Mesodermal cell (in vitro differentiated cells): ENCODE measurements around the gene AGAP1.

Experiments
- H3K27ac ChIP-seq: 2 replicates; pipeline ENCODE4 v1.7.0; 2013; ENCODE audit warnings: mild to moderate bottlenecking, low read depth, low read length, moderate library complexity; ENCODE audit not compliant: severe bottlenecking
- H3K36me3 ChIP-seq: 2 replicates; pipeline ENCODE4 v1.7.1; 2013; ENCODE audit warnings: mild to moderate bottlenecking, low read length, moderate library complexity; ENCODE audit not compliant: control insufficient read depth, insufficient read depth
- H3K4me1 ChIP-seq: one replicate; pipeline ENCODE4 v1.7.1; 2013; ENCODE audit warnings: mild to moderate bottlenecking, low read length; ENCODE audit not compliant: insufficient read depth, control insufficient read depth, poor library complexity, severe bottlenecking
- H3K4me3 ChIP-seq: 2 replicates; pipeline ENCODE4 v1.7.0; 2013; ENCODE audit warnings: low read length, control low read depth, mild to moderate bottlenecking; ENCODE audit not compliant: insufficient read depth, poor library complexity, severe bottlenecking; ENCODE audit errors: extremely low read depth
- H3K9me3 ChIP-seq: 2 replicates; pipeline ENCODE4 v1.7.1; 2013; ENCODE audit warnings: mild to moderate bottlenecking, low read length, moderate library complexity; ENCODE audit not compliant: control insufficient read depth
- WGBS, 2 experiments: methylation state at CpG; one replicate each; pipeline ENCODE4 v1.1.5; 2013; ENCODE audit warnings: missing lambda C conversion rate in 2 of 2; ENCODE audit not compliant: insufficient coverage in 2 of 2; 5-methylcytosine and 5-hydroxymethylcytosine counted together

AGAP1 gene

DNA sequence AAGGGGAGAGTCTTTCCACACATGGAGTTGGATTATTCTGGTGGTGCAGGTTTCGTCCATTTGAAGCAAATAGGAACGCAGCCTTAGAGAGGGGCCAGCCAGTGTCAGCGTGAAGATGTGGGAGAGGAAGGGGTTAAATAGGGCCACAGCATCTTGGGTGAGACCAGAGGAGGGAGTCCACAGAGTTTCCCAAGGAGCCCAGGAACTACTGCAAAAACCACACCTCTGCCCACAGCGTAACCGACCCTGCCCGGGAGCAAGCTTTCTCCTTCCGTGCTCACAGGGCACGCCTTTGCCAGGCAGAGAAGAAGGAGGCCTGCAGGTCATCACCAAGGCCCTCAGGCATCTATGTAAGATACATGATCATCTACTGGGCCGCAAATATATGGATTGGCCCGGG lies 314.5 kb downstream of the AGAP1 start:
- WGBS, 2 experiments: 90 to 97% methylated on average over 8 of the region's 10 CpGs
- H3K9me3 ChIP-seq: no peaks in the 10 kb centered on the region
- H3K27ac ChIP-seq: no peak overlapping the region
- peaks cover 10% of the 10 kb centered on the region for H3K4me1 ChIP-seq
- H3K4me3 ChIP-seq: no peak overlapping the region
- peaks cover 64% of the 10 kb centered on the region for H3K36me3 ChIP-seq

GRCh38 chr2:235810252-235810651 lies 316.4 kb downstream of the AGAP1 start:
- WGBS, 2 experiments: 54 to 88% methylated on average over 8 of the region's 10 CpGs
- Histone ChIP-seq H3K27ac (no peak overlapping the region), H3K4me3 (no peak overlapping the region), H3K9me3 (no peaks in the 10 kb centered on the region), H3K4me1 (peaks cover 10% of the 10 kb centered on the region), H3K36me3 (peaks cover 78% of the 10 kb centered on the region)

DNA sequence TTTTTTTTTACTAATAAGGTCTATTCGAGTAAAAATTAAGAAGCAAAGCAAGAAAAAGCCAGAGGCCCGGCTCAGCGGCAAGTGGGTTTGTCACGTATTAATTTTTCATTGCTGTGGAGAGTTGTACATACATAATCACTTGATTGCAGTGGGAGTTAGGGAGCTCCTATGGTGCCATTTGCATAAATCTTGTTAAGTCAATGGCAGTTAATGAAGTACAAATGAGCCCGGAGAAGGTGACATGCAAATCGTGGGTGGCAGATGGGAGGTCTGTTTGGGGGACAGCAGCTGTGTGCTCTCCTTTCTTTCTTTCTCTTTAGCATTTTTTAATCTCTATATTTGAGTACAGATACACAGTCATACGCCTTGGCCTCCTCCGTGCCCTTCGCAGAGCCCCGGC lies 317.0 kb downstream of the AGAP1 start:
- H3K36me3 ChIP-seq: peaks cover 77% of the 10 kb centered on the region
- no peak overlapping the region for H3K27ac ChIP-seq
- no peak overlapping the region for H3K4me3 ChIP-seq
- no peaks in the 10 kb centered on the region for H3K9me3 ChIP-seq
- peaks cover 10% of the 10 kb centered on the region for H3K4me1 ChIP-seq
- WGBS, 2 experiments: 90 to 91% methylated on average over 4 to 8 of the region's 10 CpGs

GRCh38 chr2:235811446-235812184 lies 317.8 kb downstream of the AGAP1 start:
- WGBS, 2 experiments: 92% methylated on average over 16 to 18 of the region's 20 CpGs
- Histone ChIP-seq H3K27ac (no peak overlapping the region), H3K36me3 (peaks cover 70% of the 10 kb centered on the region)

GRCh38 chr2:235812185-235812665 lies 318.4 kb downstream of the AGAP1 start:
- H3K4me1 ChIP-seq: peaks cover 10% of the 10 kb centered on the region
- peaks cover 64% of the 10 kb centered on the region for H3K36me3 ChIP-seq
- no peak overlapping the region for H3K27ac ChIP-seq
- H3K4me3 ChIP-seq: no peak overlapping the region
- no peaks in the 10 kb centered on the region for H3K9me3 ChIP-seq
- 94 to 96% methylated on average over 15 to 18 of the region's 18 CpGs for WGBS, 2 experiments

More at GRCh38 chr2:235811446-235812184, 317.8 kb downstream of the AGAP1 start:
- peaks cover 10% of the 10 kb centered on the region for H3K4me1 ChIP-seq
- H3K4me3 ChIP-seq: no peak overlapping the region
- no peaks in the 10 kb centered on the region for H3K9me3 ChIP-seq

- H3K27ac ChIP-seq: no peak overlapping the region
- WGBS, 2 experiments: 95 to 96% methylated on average over 12 of the region's 12 CpGs
- H3K36me3 ChIP-seq: peaks cover 56% of the 10 kb centered on the region
- no peak overlapping the region for H3K4me3 ChIP-seq
- H3K9me3 ChIP-seq: no peaks in the 10 kb centered on the region
- peaks cover 10% of the 10 kb centered on the region for H3K4me1 ChIP-seq
Observed at GRCh38 chr2:235813398-235813797, 319.6 kb downstream of the AGAP1 start.

GRCh38 chr2:235820571-235820970 lies 326.7 kb downstream of the AGAP1 start:
- no CpG with 5 or more reads among the region's 2 CpGs for WGBS, 2 experiments
- Histone ChIP-seq H3K9me3 (no peaks in the 10 kb centered on the region), H3K4me1 (no peaks in the 10 kb centered on the region), H3K27ac (no peak overlapping the region), H3K4me3 (no peak overlapping the region), H3K36me3 (peaks cover 26% of the 10 kb centered on the region)

DNA sequence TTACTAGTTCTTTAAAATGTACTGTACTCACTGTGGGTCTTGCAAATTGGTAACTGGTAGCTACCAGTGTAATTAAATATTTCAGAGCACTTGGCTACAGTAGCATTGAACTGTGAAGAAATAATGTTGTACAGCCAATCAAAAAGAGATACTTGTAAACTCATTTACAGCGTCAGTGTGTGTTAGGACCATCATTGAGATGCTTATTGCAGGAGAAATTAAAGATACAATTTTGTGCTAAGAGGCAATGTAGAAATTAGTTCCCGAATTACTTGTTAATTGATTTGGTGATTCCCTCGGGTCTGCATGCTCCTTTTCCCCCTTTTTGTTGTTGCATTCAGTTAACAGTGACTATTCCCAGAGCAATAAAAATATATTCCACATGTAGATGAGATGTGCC lies 330.5 kb downstream of the AGAP1 start:
- Histone ChIP-seq H3K27ac (no peak overlapping the region), H3K36me3 (peaks cover 36% of the 10 kb centered on the region), H3K9me3 (no peaks in the 10 kb centered on the region), H3K4me1 (peaks cover 10% of the 10 kb centered on the region), H3K4me3 (no peak overlapping the region)
- WGBS, 2 experiments: 83 to 100% methylated on average over 1 of the region's 3 CpGs

- Histone ChIP-seq H3K27ac (no peak overlapping the region), H3K4me1 (peaks cover 10% of the 10 kb centered on the region), H3K9me3 (no peaks in the 10 kb centered on the region), H3K36me3 (peaks cover 44% of the 10 kb centered on the region), H3K4me3 (no peak overlapping the region)
- 87 to 100% methylated on average over 4 to 6 of the region's 6 CpGs for WGBS, 2 experiments
Observed at GRCh38 chr2:235825946-235826345, 332.1 kb downstream of the AGAP1 start.

GRCh38 chr2:235826826-235827225 lies 333.0 kb downstream of the AGAP1 start:
- H3K27ac ChIP-seq: no peak overlapping the region
- peaks cover 10% of the 10 kb centered on the region for H3K4me1 ChIP-seq
- no peak overlapping the region for H3K4me3 ChIP-seq
- WGBS, 2 experiments: 93 to 98% methylated on average over 6 to 8 of the region's 9 CpGs
- peaks cover 47% of the 10 kb centered on the region for H3K36me3 ChIP-seq
- H3K9me3 ChIP-seq: no peaks in the 10 kb centered on the region

GRCh38 chr2:235827585-235827992 lies 333.7 kb downstream of the AGAP1 start:
- Histone ChIP-seq H3K36me3 (peaks cover 42% of the 10 kb centered on the region), H3K4me1 (peaks cover 10% of the 10 kb centered on the region), H3K9me3 (no peaks in the 10 kb centered on the region), H3K4me3 (no peak overlapping the region), H3K27ac (no peak overlapping the region)
- WGBS, 2 experiments: 58 to 74% methylated on average over 9 of the region's 10 CpGs
